ENCODE data around the gene CPD. TPM values are rescaled to one million over a fixed set of nuclear protein-coding genes. Genes with fewer than 3 reads are reported as not detected.

CPD gene
- total and polyA plus RNA-seq, 9 of the 15 experiments (the other 6 are each of a cell fraction or from before 2014, with no cell fraction given) = 4.5 to 24.4 (median 20.4) TPM

GRCh38 chr17:30337393-30337999, 41.2 kb upstream of the CPD start (continued):
- no peak for TF ChIP-seq RAD51 (IDR thresholded peaks at IDR 0.05; ENCODE audit: borderline replicate concordance, low read depth)

GRCh38 chr17:30339086-30339485, 39.6 kb upstream of the CPD start:
- Histone ChIP-seq H2AFZ (ENCODE audit: low read depth, low read length) (no peak overlapping the region), H3K27ac (ENCODE audit: extremely low read depth, low read depth, low read length) (no peak overlapping the region), H3K9ac (ENCODE audit: insufficient read depth in 1 of 2, low read depth in 2 of 2, low read length in 2 of 2) (no peak overlapping the region), H4K20me1 (replicated peaks; ENCODE audit: control insufficient read depth, insufficient read depth, low read length) (no peaks in the 10 kb centered on the region), H3K4me3 (no peak overlapping the region), H3K79me2 (ENCODE audit: control insufficient read depth, insufficient read depth, low read length) (no peaks in the 10 kb centered on the region), H3K9me3 (replicated peaks; ENCODE audit: control insufficient read depth, insufficient read depth, low read depth, low read length) (no peaks in the 10 kb centered on the region), H3K9me1 (ENCODE audit: control insufficient read depth, insufficient read depth, low read length) (no peaks in the 10 kb centered on the region), H3K4me2 (ENCODE audit: insufficient read depth, low read length) (no peak overlapping the region), H3K27me3 (ENCODE audit: control insufficient read depth in 2 of 2, insufficient read depth in 2 of 2, low read length in 2 of 2) (no peaks in the 10 kb centered on the region), H3K36me3 (ENCODE audit: control insufficient read depth, insufficient read depth, low read length) (no peaks in the 10 kb centered on the region), H3K4me1 (replicated peaks in 1 of 2; ENCODE audit: control insufficient read depth in 2 of 2, insufficient read depth in 2 of 2, low read length in 2 of 2) (peaks cover 0 to 6% of the 10 kb centered on the region in 2 experiments; a peak in 2 of 5 replicates)
- ChIA-PET POLR2A (interaction anchor here (1.7 kb wide), 1 partner anchor 12 kb away, joined by 4 read pairs; no protein-coding TSS in a partner anchor), CTCF (ENCODE audit: low intra/inter-chr PET ratio) (no interaction called here)
- in situ Hi-C loops (cut with MboI) (loop anchor here (5.0 to 25.0 kb wide), 2 partner anchors 232 to 373 kb away; no protein-coding TSS in a partner anchor), intact Hi-C loops (cut with micrococcal nuclease) (loop anchor here (10.0 kb wide), 1 partner anchor 64 kb away; no protein-coding TSS in a partner anchor)
- FAIRE-seq = no peak
- no TSS peak for BruUV-seq (replicated peaks)
- ATAC-seq = no peak
- DNase-seq (ENCODE audit: extremely low read depth in 1 of 4, low spot score in 3 of 4) = no peak
- TF ChIP-seq MEF2A (IDR thresholded peaks at IDR 0.05; ENCODE audit: control insufficient read depth, low read depth, low read length) (no peak), ZNF324 (CRISPR knock-in tag; IDR thresholded peaks at IDR 0.05) (no peak), E2F4 (CRISPR knock-in tag; IDR thresholded peaks at IDR 0.05; ENCODE audit: low read depth) (no peak), RBM17 (IDR thresholded peaks at IDR 0.05; ENCODE audit: borderline replicate concordance, low read depth, low read length) (no peak), CEBPB (tag; IDR thresholded peaks at IDR 0.05) (no peak), ZBTB8A (IDR thresholded peaks at IDR 0.05; ENCODE audit: partially characterized antibody) (no peak), ZNF146 (CRISPR knock-in tag; IDR thresholded peaks at IDR 0.05; ENCODE audit: unreplicated experiment) (no peak), ZSCAN29 (IDR thresholded peaks at IDR 0.05) (no peak), RBM22 (IDR thresholded peaks at IDR 0.05; ENCODE audit: low read depth, low read length, poor library complexity, severe bottlenecking) (no peak), XRCC4 (IDR thresholded peaks at IDR 0.05; ENCODE audit: extremely low read depth, insufficient read depth, insufficient read length) (no peak), MCM7 (IDR thresholded peaks at IDR 0.05) (no peak), NKRF (IDR thresholded peaks at IDR 0.05; ENCODE audit: borderline replicate concordance) (no peak), MTA2 (IDR thresholded peaks at IDR 0.05; ENCODE audit: low read depth) (no peak), ZNF23 (CRISPR knock-in tag; IDR thresholded peaks at IDR 0.05) (no peak), TBP (optimal IDR thresholded peaks at IDR 0.05; ENCODE audit: low read depth, low read length) (no peak)
- 25% methylated on average over 2 of the region's 2 CpGs for WGBS (ENCODE audit: insufficient coverage, low coverage, missing lambda C conversion rate)
